ENCODE data around the gene WDR27.

DNA sequence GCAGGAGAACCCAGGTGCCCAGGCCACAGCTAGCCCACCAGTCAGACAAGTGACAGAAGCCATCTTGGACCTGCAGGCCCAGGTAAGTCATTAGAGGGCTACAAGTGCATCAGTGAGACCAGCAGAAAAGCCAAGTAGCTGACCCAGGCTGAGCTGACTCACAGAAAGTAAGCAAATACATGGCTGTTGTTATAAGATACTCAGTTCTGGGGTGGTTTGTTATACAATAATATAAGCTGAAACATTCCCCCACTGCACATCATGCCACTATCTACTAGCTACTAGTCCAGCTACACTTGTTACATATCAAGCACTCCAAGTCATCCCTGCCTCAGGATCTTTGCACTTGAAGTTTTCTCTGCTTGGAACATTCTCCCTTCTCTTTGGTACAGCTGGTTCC lies 39.5 kb upstream of the WDR27 start:
- TF ChIP-seq CTCF (IDR thresholded peaks at IDR 0.05; ENCODE audit: borderline replicate concordance, extremely low read depth, low read length, poor library complexity, severe bottlenecking) = no peak
- TF ChIP-seq EZH2 (IDR thresholded peaks at IDR 0.05; ENCODE audit: borderline replicate concordance, low read depth, low read length, severe bottlenecking) = no peak

Data from DND-41 (cell line).